HCEC 1CT (cell line): Measurements from ENCODE around the gene RCC2.
"Not testable (repeated sequence)": the region's sequence is repeated elsewhere in the genome, so short reads cannot be mapped to it uniquely, and the experiment has no call there.

Experiments
- DNase-seq: peaks from one replicate; pipeline ENCODE4 v3.0.0-alpha.2; 2017

Gene RCC2

DNA sequence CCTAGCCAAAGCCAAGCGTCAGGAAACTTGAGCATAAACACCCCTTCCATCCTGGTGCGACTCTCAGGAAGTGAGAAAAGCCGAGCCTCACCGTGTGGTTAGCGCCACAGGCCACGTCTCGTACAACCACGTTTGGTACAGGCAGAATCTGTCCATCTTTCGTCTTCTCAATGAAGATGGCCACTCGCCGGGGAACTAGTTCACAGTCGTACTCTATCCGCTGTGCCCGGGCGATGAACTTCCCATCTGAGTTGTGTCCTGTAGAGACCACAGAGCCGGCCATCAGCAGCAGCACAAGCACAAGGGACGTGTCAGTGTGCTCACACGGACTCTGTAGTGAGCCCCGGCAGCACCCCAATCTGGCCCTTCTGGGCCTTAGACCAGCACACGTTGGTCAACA is 23.1 kb downstream of the RCC2 start:
- DNase-seq = no peak

DNA sequence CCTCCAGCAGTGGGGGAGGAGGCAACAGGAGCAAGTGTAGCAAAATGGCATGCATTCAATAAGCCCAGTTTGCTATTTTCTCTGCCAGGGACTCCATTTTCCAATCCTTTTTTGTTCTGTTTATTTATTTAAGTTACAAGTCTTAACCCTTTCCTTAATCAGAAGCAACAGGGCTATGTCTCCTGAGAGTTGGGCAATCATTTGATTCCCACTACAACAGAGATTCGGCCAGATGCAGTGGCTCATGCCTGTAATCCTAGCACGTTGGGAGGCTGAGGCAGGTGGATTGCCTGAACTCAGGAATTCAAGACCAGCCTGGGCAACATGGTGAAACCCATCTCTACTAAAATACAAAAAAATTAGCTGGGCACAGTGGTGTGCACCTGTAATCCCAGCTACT is 25.5 kb downstream of the RCC2 start:
- DNase-seq = no peak

DNA sequence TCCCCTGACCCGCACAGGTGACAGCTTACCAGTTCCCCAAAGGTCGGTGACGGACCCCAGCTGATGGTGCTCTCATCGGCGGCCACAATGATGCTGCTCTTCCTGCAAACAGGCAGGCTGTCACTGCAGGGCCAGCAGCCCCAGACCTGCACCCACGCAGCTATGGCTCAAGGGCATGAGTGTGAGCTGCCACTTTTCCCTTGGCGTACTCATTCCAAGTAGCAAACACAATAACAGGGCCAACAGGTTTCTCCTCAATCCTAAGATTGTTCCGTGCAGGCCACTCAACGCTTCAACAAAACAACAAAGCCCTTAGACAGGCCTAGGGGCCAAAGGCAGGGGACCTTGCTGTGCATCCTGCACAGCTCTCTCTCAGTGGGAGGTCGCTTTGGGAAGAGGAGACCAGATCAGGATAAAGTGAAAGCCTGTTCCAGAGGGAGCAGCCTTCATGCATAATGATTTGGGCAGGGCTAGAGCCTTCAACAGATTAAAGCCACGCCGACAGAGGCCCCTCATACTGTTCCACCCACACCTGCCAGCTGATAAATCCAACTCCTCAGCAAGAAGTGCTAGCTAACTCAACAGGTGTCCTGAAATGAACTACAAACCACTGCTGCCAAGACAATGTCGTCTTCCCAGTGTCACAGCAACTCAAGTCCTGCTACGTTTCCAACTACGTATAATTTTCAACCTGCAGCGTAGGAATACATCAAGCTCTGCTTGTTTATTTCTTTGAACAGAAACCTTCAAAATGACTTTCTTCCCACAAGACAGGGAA is 27.2 kb downstream of the RCC2 start:
- DNase-seq = no peak

DNA sequence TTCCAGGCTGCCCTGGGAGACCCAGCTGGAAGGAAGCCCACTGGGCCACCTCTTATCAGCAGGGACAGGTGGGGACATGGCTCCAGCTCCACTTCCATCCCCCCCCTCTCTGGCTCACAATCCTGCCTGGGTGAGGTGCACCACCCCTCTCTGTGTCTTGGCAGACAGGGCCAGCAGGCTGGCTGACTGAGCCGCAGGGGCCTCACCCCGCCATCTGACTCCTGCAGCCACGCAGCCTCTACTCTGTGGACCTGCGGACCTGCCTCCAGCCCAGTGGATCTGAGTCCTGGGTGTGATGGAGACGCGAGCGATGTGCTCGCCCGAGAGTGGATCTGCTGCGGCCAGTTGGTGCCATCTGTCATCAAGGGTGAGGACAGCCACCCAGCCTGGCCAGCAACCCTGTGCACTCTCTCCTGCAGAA is 30.1 kb downstream of the RCC2 start:
- DNase-seq = no peak

DNA sequence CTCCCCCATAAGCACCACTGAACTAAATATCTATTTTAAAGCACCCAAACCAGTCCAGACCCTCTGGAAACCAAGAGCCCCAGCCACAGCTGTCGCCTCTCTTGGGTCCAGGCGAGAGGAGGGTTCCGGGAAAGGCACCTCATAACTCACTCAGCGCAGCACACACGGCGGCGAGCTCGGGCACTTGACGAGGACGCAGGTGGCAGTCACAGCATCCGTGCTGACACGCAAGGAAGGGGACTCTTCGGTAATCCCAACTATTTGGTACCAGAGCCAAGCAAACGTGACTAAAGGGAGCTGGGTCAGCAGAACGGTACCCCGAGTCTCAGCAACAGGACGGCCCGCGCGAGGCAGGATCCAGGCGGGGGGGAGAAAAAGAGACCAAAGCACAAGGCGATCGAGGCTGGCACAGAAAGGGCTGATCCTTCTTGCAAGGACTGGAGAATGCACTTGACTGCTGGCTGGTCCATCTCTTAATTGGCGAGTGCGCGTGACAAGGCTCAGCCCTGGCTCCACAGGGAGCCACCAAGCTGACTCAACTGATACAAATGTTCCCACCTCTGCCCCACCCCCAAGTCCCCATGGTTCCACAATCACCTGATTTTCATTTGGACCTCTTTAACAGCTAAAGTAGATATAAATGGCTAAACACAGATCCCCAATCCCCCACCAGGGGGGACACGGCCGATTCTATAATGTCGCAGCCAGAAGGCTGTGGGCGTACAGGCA is 31.5 kb downstream of the RCC2 start:
- DNase-seq = not testable (repeated sequence)

DNA sequence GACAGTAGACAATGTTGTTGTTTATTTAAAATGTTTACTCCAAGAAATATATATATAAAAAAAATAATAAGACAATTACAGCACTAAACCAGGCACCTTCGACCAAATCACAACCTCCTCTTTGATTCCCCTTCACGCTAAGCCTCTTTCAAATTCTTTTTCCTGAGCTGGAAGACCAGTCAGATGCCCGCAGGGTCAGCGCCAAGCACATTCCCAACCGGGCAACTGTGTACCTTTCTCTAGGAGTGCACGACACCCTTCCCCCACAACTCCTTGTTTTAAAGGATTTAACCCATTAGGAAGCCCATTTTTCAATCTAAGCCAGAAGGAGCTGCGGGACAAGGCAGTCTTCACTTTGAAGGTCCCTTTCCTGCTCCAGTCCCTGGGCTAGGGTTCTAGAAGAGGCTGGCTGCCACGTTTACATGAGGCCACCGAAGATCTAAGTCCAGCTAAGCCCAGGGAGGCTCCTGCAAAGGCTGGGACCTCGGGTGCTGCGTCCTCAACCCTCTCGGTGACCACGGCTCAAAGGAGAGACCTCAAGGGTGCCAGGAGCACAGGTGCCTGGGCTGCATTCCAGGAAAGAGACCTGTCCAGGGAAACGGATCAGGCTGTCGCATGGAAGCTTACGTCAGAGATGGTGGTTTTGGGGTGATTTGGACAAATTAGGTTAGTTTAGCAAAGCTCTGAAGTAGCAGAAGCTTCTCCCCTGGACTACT is 32.6 kb downstream of the RCC2 start:
- DNase-seq = not testable (repeated sequence)

DNA sequence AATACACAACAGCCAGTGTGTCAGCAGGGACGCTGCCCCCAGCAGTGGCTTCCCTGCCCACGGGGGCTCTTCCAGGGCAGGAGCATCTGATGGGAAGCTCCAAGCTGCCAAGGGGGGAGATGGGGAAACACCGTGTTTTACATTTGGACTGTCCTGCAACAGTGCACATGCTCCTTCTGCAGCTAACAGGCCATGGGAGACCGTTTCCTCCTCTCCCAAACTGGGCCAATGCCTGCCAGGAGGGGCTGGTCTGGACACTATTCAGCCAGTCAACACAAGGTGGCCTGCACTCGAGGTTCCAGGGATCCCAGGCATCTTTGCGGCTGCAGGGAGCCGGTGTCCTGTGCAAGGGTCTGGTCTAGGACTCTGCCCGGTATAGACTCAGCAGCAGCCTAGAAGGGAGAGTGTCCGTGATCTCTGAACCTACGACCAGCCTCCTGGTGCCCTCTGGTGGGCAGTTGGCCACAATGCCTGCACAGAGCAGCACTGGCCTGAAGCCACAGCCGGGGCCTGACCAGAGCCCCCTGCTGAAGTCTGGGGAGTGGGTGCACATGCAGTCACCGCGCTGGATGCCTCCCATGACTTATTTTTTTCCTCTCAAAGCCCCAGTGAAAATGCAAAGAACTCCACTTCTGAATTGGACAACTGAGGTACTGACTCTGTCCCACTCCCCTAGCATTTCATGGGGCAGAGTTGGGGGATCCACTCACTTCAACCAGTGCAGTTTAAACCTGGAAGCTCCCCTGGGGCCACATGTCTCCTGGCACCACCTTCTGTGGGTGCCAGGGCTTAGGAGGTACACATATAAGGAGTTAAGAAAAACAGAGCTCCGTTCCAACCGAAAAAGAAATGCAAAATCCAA is 33.3 kb downstream of the RCC2 start:
- peak; percentile 43 for DNase-seq

DNA sequence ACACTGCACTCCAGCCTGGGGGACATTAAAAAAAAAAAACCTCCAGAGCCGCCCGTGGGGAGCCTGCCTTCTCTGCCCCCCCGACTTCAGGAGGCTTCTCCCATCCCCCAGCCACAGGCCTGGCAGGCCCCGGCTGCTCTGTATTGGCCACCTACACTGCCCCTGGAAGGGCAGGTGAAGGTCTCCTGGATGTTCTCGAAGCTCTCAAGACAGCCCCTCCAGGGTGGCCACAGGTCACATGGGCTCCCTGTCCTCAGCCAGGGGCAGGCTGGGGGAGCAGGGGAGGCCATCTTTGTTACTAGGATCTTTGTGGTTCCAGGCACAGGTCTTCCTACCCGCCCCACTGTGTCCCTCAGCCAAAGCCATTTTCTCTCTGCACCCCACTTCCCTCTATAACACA is 34.7 kb downstream of the RCC2 start:
- no peak for DNase-seq

DNA sequence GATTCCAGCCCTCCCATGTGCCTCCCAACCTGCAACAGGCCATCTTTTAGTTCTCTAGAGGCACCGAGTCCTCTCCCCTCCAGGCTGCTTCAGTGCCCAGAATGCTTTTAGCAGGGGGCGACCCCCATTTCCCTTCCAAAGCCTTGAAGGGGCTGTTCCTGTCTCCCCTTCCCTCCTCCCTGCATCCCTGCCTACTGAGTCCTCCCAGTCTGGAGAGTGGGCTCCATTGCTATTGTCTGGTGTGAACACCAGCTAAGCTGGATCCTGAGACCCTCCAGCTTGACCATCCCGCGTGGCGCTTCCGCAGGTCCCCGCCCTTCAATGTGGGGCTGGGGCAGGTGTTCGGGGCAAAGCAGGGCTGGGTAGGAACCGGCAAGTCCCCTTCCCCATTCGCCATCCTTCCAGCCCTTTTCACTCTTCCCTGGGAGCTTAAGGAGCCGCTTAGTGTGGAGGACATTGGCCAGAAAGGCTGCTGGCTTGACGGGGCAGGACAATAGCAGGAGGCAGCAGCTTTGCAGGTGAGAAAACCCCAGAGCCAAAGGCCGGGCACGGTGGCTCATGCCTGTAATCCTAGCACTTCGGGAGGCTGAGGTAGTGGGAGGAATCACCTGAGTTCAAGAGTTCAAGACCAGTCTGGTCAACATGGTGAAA is 35.3 kb downstream of the RCC2 start:
- DNase-seq = no peak

DNA sequence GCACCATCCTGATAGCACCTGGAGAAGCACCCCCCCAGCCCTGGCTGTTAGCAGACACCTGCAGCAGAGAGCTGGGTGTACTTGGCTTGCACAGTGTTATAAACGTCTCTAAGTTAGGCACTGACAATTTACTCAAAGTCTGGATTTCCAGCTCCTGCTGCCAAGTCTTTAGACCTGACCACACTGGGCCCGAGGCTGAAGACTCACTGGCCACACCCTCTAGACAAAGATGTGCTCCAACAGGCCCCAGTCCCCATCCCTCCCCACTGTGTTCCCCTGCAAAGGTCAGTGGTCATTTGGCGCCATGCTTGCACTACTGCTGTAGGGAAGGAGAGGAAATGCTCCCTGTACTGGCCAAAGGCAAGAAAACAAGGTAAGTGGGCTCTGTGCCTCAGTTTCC is 36.4 kb downstream of the RCC2 start:
- DNase-seq = no peak

DNA sequence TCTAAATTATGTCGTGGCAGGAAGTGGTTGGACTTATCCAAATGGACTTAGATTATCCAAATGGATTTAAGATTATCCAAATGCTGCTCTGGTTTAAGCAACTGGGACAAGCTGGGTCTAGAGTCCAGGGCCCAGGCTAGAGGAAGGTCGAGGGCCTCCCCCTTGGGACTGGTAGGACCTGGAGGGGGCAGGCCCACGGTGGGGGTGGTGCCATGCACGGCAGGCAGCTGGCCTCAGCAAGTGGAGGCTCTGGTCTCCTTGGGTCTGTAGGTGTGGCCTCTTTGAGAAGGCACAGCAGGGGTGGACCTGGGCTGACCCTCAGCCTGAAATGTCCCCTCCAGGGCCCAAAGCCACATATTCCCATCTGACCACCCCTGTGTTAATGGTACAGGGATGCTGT is 37.6 kb downstream of the RCC2 start:
- no peak for DNase-seq

DNA sequence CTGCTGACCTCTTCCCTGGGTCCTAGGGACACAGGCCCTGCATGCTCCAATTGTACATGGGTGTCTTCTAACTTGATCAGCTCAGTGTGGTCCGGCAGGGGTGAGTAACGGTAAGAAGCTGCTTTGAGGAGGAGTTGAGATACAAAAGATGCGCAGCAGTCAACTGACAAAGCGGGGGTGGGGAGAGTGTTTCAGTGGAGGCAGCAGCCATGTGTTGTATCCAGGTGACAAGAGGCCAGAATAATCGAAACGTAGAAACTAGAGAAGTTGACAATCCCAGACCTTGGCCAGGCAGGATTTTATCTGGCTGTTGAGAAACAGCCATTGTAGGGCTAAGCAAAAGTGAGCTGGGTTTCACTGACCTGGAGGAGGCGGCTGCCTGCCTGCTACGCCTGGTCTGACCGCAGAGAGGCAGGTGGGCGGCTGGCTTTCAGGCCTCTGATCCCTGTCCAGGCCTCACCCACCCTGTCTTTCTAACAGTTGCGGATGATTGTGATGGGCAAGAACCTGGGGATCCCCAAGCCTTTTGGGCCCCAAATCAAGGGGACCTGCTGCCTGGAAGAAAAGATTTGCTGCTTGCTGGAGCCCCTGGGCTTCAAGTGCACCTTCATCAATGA is 38.6 kb downstream of the RCC2 start:
- DNase-seq = no peak

DNA sequence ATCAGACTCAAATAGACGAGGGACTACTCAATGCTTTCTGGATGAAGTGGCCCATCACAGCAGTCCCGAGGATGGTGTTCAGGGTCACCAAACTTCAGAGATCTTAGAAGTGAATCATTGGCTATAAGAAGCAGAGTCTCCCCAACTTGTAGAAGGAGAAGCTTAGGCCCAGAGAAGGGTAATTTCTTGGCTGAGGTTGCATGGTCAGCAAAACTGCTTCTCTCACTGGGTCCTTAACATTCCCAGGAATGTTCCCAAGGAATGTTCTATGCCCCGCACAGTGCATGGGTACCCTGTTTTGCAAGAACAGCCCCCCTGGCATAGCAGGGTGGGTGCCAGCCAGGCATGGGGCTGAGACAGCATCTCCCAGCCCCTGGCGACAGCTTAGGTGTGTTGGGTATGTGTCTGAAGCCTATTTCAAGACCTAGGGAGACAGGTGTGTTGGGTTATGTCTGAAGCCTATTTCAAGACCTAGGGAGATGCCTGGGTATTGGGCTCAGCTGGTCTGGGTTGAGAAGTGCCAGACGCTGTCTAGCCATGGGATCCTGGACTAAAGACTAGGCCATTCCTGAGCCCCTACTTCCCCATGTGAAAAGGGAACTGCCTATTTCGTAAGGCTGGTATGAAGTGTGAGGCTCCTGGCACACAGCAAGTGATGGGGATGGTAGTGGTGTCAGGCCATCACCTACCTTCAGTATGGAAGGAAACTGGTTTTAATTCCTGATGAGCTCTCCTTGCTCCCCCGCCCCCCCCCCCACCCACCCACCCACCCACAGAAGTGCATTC is 41.4 kb downstream of the RCC2 start:
- DNase-seq = no peak

DNA sequence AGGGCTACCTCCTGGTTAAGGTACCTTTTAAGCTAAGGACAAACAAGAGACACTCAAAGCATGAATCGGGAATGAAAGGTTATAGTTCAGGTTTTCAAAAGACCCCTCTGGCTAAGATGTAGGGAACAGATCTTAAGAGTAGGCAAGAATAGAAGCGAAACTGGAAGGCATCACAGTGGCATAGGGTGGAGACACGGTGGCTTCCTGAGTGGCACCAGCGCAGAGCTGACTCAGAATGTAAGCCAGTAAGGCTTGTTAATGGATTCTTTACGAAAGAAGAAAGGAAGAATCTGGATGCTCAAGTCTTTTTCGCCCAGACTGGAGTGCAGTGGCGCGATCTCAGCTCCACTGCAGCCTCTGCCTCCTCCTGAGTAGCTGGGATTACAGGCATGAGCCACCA is 46.2 kb downstream of the RCC2 start:
- no peak for DNase-seq

DNA sequence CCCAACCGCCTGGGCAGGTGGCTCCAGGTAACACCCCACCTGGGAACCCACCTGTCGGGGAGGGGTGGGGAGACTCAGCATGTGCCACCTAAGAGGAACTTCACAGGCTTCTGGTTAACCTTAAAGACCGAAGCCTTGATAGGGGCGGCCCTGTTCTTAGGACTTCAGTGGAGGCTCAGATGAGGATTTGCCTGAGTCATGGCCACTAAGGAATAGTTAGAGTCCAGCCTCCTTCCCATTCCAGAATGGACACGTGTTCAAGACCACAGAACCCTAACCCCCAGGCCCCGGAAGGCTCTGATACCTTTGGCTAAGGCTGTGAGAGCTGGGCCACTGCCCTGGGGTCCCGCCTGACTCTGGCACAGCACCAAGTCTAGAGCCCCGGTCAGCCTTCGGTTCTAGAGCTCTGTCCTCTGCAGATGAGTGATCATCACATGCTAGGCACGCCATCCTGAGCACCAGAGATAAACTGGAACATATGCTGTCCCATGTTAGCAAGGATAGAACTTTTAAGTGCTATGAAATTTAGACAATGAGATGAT is 47.2 kb downstream of the RCC2 start:
- DNase-seq = no peak

DNA sequence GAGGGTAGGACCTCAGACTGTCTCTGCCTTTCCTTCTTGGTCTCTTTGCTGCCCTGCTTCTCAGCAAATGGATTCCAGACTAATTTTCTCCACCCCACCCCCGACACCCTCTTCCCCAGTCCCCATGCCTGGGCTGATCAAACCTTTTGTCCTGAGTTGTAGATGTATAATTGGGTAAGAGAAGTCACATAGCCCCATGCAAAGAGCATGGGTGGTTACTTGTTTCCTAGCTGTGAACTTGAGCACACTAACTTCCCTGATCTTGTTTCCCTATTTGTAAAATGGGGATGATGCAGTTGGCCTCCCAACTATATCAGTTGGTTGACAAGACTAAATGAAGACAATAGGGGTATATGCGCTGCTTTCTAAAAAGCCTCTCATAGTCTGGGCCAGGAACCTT is 58.3 kb downstream of the RCC2 start:
- no peak for DNase-seq

DNA sequence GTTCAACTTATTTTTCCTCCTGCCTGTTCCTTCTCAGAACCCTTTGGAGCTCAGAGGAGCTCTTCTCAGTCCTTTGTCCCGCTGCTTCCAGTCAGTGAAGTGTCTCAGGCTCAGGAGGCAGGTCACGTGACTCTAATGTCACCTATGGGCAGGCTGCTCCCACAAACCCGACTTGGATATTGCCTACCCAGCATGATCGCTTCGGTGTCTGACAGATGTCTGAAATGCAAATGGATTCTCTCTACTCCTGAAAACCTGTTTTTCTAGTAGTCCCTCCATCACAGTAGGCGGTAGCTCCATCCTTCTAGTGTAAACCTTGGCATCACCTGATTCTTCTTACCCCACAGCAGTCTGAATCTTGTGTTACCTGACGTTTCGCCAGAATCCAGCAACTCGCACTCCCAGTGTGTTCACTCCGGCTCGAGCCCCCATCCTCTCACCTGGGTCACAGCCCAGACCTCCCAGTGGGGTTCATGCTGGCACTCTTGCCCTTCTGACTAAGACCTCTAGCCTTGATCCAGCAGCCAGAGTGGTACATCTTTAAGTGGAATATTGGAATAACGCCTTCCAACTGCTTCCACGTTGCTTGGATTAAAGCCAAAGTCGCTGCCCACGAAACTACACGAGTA is 62.0 kb downstream of the RCC2 start:
- no peak for DNase-seq

DNA sequence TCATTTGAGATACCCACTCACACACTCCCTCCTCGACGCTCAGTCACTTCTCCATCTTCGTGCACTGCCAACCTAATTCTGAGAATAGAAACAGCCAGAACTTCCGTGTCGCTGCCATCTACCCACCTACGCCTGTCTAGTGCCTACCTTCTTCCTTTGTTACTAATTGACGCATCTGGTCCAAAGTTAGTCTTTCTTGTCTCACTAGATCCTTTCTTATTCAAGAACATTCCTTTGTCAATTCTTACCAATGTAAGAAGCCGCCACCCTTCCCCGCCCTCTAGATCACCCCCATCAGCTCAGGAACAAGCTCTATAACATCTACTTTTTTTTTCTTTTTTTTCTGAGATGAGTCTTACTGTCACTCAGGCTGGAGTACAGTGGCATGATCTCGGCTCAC is 63.8 kb downstream of the RCC2 start:
- DNase-seq = no peak

DNA sequence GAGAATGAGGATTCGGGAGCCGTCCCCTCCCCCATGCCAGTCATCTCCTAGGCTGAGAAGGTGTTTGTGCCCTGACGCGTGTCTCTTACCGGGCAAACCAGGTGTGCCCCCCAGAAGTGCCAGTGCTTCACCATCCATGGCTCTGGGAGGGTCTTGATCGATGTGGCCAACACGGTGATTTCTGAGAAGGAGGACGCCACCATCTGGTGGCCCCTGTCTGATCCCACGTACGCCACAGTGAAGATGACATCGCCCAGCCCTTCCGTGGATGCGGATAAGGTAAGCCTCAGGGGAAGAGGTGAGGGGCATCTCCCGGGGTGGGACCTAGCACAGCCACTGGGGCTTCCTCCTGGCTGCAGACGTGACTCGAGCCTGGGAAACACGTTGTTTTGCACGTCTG is 66.5 kb downstream of the RCC2 start:
- no peak for DNase-seq

DNA sequence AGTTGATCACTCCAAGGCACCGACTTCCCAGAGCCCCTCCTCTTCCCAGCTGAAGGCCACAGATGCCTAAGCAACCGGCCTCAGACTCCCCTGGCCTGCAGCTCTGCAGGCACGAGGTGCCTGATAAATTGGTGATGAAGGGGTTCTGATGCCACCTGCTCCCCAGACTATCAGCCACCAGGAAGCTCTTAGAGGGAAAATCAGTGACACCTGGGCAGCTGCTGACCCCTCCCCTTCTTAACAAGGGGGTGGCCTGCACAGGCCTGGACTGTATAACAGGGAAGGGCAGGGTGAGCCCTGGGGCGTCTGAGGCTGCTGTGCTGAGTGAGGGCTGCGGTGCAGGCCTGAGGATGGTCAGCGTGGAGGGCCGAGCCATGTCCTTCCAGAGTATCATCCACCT is 67.6 kb downstream of the RCC2 start, which contains the start of gene PADI6:
Gene PADI6 (plus strand): TSS at position 301 of the 400 bp plus-strand sequence. CDS start 50 bp downstream, at position 351.
- DNase-seq = no peak
